Measurements from ENCODE around the gene SMARCA2. TPM values are rescaled to one million over a fixed set of nuclear protein-coding genes. Genes with fewer than 3 reads are reported as not detected.

Gene SMARCA2
- total and polyA plus RNA-seq, 9 of the 15 experiments (the other 6 are each of a cell fraction or from before 2014, with no cell fraction given), result 8.0 to 34.8 (median 25.5) TPM

DNA sequence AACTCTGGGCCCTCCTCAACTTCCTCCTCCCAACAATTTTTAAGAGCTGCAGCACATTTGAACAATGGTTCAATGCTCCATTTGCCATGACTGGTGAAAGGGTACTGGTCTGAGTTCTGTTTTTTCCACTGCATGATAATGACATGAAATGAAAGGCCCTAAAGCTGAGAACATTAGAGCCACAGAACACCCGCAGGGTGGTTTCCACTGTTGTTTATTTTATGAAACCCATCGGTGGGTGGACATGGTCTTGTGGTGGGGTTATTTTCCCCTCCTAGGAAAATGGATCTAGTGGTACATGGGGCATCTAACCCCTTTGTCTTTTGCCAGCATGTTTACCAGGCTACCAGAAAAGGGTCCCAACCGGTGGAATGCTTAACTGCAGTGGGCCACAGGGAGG is 71.8 kb downstream of the SMARCA2 start:
- Histone ChIP-seq H3K4me1 (replicated peaks in 1 of 2; ENCODE audit: control insufficient read depth in 2 of 2, insufficient read depth in 2 of 2, low read length in 2 of 2) (no peaks in the 10 kb centered on the region), H3K27me3 (ENCODE audit: control insufficient read depth in 2 of 2, insufficient read depth in 2 of 2, low read length in 2 of 2) (no peaks in the 10 kb centered on the region), H3K9me3 (replicated peaks; ENCODE audit: control insufficient read depth, insufficient read depth, low read depth, low read length) (no peaks in the 10 kb centered on the region), H3K4me3 (no peak overlapping the region), H2AFZ (ENCODE audit: low read depth, low read length) (no peak overlapping the region), H3K9ac (ENCODE audit: insufficient read depth in 1 of 2, low read depth in 2 of 2, low read length in 2 of 2) (no peak overlapping the region), H4K20me1 (replicated peaks; ENCODE audit: control insufficient read depth, insufficient read depth, low read length) (no peaks in the 10 kb centered on the region), H3K9me1 (ENCODE audit: control insufficient read depth, insufficient read depth, low read length) (no peaks in the 10 kb centered on the region), H3K79me2 (ENCODE audit: control insufficient read depth, insufficient read depth, low read length) (no peaks in the 10 kb centered on the region), H3K27ac (ENCODE audit: extremely low read depth, low read depth, low read length) (no peak overlapping the region), H3K4me2 (ENCODE audit: insufficient read depth, low read length) (no peak overlapping the region), H3K36me3 (ENCODE audit: control insufficient read depth, insufficient read depth, low read length) (peaks cover 56% of the 10 kb centered on the region; the same call in 2 of the 3 replicates)
- ATAC-seq (no peak), FAIRE-seq (no peak), DNase-seq (ENCODE audit: extremely low read depth in 1 of 4, low spot score in 3 of 4) (no peak)
- intact Hi-C loops (cut with micrococcal nuclease) (loop anchor here (10.0 kb wide), 2 partner anchors 72 to 142 kb away; partner anchors contain the start of gene SMARCA2), in situ Hi-C loops (cut with MboI) (no loop called here)
- BruUV-seq (replicated peaks), result no TSS peak
- POLR2A ChIA-PET, result no interaction called here
- whole genome bisulfite sequencing (ENCODE audit: insufficient coverage, low coverage, missing lambda C conversion rate), result 80% methylated on average over 3 of the region's 3 CpGs
- CTCF ChIA-PET (ENCODE audit: low intra/inter-chr PET ratio), result no interaction called here
- TF ChIP-seq ZBTB17 (CRISPR knock-in tag; IDR thresholded peaks at IDR 0.05) (no peak), KAT8 (IDR thresholded peaks at IDR 0.05; ENCODE audit: low read depth) (no peak), SETDB1 (IDR thresholded peaks at IDR 0.05; ENCODE audit: low read length) (no peak), FOXA3 (CRISPR knock-in tag; conservative IDR thresholded peaks at IDR 0.05 in 1 of 2, IDR thresholded peaks at IDR 0.05 in 1 of 2) (no peak), ZNF696 (CRISPR knock-in tag; conservative IDR thresholded peaks at IDR 0.05) (no peak), NFE2L1 (tag; IDR thresholded peaks at IDR 0.05; ENCODE audit: borderline replicate concordance, low read depth) (no peak), NFIX (CRISPR knock-in tag; IDR thresholded peaks at IDR 0.05; ENCODE audit: low read depth) (no peak), HDAC1 (IDR thresholded peaks at IDR 0.05) (no peak), ZNF41 (CRISPR knock-in tag; conservative IDR thresholded peaks at IDR 0.05) (no peak), NELFE (IDR thresholded peaks at IDR 0.05; ENCODE audit: insufficient read depth, insufficient read length) (no peak), GTF2E2 (tag; IDR thresholded peaks at IDR 0.05) (no peak), GABPB2 (CRISPR knock-in tag; conservative IDR thresholded peaks at IDR 0.05) (no peak)
- TF ChIP-seq, protein P1, sequence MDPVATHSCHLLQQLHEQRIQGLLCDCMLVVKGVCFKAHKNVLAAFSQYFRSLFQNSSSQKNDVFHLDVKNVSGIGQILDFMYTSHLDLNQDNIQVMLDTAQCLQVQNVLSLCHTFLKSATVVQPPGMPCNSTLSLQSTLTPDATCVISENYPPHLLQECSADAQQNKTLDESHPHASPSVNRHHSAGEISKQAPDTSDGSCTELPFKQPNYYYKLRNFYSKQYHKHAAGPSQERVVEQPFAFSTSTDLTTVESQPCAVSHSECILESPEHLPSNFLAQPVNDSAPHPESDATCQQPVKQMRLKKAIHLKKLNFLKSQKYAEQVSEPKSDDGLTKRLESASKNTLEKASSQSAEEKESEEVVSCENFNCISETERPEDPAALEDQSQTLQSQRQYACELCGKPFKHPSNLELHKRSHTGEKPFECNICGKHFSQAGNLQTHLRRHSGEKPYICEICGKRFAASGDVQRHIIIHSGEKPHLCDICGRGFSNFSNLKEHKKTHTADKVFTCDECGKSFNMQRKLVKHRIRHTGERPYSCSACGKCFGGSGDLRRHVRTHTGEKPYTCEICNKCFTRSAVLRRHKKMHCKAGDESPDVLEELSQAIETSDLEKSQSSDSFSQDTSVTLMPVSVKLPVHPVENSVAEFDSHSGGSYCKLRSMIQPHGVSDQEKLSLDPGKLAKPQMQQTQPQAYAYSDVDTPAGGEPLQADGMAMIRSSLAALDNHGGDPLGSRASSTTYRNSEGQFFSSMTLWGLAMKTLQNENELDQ (CRISPR knock-in tag; IDR thresholded peaks at IDR 0.05; ENCODE audit: borderline replicate concordance), result no peak
- TF ChIP-seq, protein P2, sequence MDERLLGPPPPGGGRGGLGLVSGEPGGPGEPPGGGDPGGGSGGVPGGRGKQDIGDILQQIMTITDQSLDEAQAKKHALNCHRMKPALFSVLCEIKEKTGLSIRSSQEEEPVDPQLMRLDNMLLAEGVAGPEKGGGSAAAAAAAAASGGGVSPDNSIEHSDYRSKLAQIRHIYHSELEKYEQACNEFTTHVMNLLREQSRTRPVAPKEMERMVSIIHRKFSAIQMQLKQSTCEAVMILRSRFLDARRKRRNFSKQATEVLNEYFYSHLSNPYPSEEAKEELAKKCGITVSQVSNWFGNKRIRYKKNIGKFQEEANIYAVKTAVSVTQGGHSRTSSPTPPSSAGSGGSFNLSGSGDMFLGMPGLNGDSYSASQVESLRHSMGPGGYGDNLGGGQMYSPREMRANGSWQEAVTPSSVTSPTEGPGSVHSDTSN (CRISPR knock-in tag; IDR thresholded peaks at IDR 0.05; ENCODE audit: low read depth), result no peak
- TF ChIP-seq, protein P2 (tag; conservative IDR thresholded peaks at IDR 0.05; ENCODE audit: low read depth), result no peak
- TF ChIP-seq, protein P3, sequence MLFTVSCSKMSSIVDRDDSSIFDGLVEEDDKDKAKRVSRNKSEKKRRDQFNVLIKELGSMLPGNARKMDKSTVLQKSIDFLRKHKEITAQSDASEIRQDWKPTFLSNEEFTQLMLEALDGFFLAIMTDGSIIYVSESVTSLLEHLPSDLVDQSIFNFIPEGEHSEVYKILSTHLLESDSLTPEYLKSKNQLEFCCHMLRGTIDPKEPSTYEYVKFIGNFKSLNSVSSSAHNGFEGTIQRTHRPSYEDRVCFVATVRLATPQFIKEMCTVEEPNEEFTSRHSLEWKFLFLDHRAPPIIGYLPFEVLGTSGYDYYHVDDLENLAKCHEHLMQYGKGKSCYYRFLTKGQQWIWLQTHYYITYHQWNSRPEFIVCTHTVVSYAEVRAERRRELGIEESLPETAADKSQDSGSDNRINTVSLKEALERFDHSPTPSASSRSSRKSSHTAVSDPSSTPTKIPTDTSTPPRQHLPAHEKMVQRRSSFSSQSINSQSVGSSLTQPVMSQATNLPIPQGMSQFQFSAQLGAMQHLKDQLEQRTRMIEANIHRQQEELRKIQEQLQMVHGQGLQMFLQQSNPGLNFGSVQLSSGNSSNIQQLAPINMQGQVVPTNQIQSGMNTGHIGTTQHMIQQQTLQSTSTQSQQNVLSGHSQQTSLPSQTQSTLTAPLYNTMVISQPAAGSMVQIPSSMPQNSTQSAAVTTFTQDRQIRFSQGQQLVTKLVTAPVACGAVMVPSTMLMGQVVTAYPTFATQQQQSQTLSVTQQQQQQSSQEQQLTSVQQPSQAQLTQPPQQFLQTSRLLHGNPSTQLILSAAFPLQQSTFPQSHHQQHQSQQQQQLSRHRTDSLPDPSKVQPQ (CRISPR knock-in tag; IDR thresholded peaks at IDR 0.05; ENCODE audit: borderline replicate concordance), result no peak

All from K562 (cell line).